Ovary (tissue), 9 donors: ENCODE measurements around the gene SFTPB. TPM values are rescaled to one million over a fixed set of nuclear protein-coding genes. Genes with fewer than 3 reads are reported as not detected.

ENCODE experiments used
- DNase-seq, 5 donors: peaks; one replicate each; pipeline ENCODE4 v3.0.0-alpha.2; 2019 to 2020
- H3K27ac ChIP-seq, 2 donors: fragments of 200-600 bp; one replicate each; pipeline versions ENCODE4 v1.5.1 to v1.8.0; 2019 to 2022
- H3K27me3 ChIP-seq: fragments of 200-600 bp; one replicate; pipeline ENCODE4 v1.8.0; 2022
- H3K36me3 ChIP-seq: fragments of 200-600 bp; sonication (generic); one replicate; pipeline ENCODE4 v1.5.1; 2019
- H3K4me1 ChIP-seq: one replicate; pipeline ENCODE4 v1.8.1; 2013; ENCODE audit warnings: mild to moderate bottlenecking, moderate library complexity; ENCODE audit not compliant: insufficient read depth
- H3K4me3 ChIP-seq: fragments of 200-600 bp; sonication (generic); one replicate; pipeline ENCODE4 v1.5.1; 2017
- H3K9me3 ChIP-seq, 2 donors: fragments of 200-600 bp in 1 of 2; sonication (generic) in 1 of 2; one replicate each; pipeline versions ENCODE4 v1.5.1 to v1.8.1; 2013 to 2019; ENCODE audit warnings: mild to moderate bottlenecking in 1 of 2, moderate library complexity in 1 of 2
- CTCF ChIP-seq, 3 donors: fragments of 450-650 bp in 2 of 3; fragments of 200-600 bp in 1 of 3; IDR thresholded peaks; one replicate each; pipeline versions ENCODE4 v1.5.1 to v1.8.0; 2016 to 2022; ENCODE audit warnings: antibody characterized with exemption in 3 of 3, mild to moderate bottlenecking in 1 of 3
- EP300 ChIP-seq: sonication (generic); formaldehyde crosslinking; IDR thresholded peaks from one replicate; pipeline ENCODE4 v1.6.1; 2017; ENCODE audit warnings: antibody characterized with exemption
- POLR2A ChIP-seq: fragments of 450-650 bp; IDR thresholded peaks from one replicate; pipeline ENCODE4 v1.6.1; 2017; ENCODE audit warnings: antibody characterized with exemption, mild to moderate bottlenecking, moderate library complexity
- WGBS, 3 donors: extraction: QIAGEN DNeasy Blood & Tissue Kit in 1 of 3; methylation state at CpG; one replicate each; pipeline versions ENCODE4 v1.1.5 to v1.1.7; 2013 to 2017; 5-methylcytosine and 5-hydroxymethylcytosine counted together
- intact Hi-C, 4 donors: fragments of 100-400 bp; cut with DNase I; formaldehyde crosslinking; loops; one replicate each; pipeline versions ENCODE4 v1.11.0 to v1.15.1; 2022 to 2023
- polyA plus RNA-seq, 2 donors: library from polyadenylated mRNA; stranded (reverse); fragments of 200-250 nt in 1 of 2; fragments of 350-450 nt in 1 of 2; fragmentation: Illumina TruSeq in 1 of 2; extraction: RNeasy Lipid Tissue Mini Kit (QIAGEN cat#74804) in 1 of 2; gene quantifications; one replicate each; pipeline ENCODE4 v1.2.3, GENCODE V29; 2013 to 2014
- total RNA-seq, 7 donors: library from RNA; depleted of rRNA in 2 of 7; stranded (reverse); fragments of >200 nt in 2 of 7; fragmentation: NEBNext Ultra II Directional in 3 of 7; extraction: Animal tissue kit (Norgen Biotek cat#: 25700) in 3 of 7; gene quantifications; one replicate each; pipeline versions ENCODE4 v1.1.0 to v1.2.4, GENCODE V29; 2016 to 2023
- donor health status: DM: no; HTN: no; CAD: no; lungs with moderate emphysema.
- donor health status: DM: no; HTN: no; CAD: no.
- donor health status: Bipolar disorder and iron deficiency.
- donor health status: DM: yes; HTN: yes; CAD: no.
- donor health status: DM: no; HTN: no; CAD: no.
- donor health status: DM: yes; HTN: yes; CAD: no.

The SFTPB gene
- total and polyA plus RNA-seq, 9 donors = 0.27 to 15.4 (median 1.0) TPM; not detected in 2

DNA sequence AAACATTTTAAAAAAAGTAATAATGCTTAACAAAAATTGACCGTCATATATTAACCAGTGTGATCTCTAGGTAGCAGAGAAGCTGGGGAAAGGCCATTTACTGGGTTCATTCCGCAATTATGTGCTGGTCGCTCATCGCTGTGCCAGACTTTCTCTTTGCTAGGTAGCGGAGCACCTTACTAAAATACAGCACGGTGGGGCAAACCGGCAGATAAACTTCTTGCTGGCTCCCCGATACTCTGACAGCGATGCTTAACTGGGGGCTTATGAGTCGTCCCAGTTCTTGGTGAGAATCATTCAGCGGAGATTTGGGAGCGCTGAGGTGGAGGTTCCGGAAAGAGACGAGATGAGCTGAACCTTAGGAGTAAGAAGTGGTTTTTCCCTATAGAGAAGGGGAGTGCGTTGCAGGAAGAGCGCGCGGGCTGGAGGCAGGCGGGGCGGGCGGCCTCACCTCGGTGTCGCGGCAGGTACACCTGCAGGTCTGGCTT is 56.7 kb downstream of the SFTPB start:
- no peaks in the 10 kb centered on the region for H3K9me3 ChIP-seq
- H3K36me3 ChIP-seq = no peaks in the 10 kb centered on the region
- H3K4me1 ChIP-seq = peaks cover 2% of the 10 kb centered on the region
- DNase-seq = no peak
- H3K4me3 ChIP-seq = peak overlapping the region; percentile 73
- no peaks in the 10 kb centered on the region for H3K27me3 ChIP-seq
- 3 to 5% (median 4%) methylated on average over 23 to 24 of the region's 24 CpGs for WGBS, 3 donors
- no peak for TF ChIP-seq POLR2A
- TF ChIP-seq CTCF (IDR thresholded peaks at IDR 0.05) = no peak
- TF ChIP-seq EP300 = no peak
- intact Hi-C loops = no loop called here
- H3K27ac ChIP-seq = peak overlapping the region; percentile 61 to 77

Other genes starting within 250 kb of the SFTPB start
- gene SH2D6, start 249.5 kb downstream of the SFTPB start, total RNA-seq = 1 to 10 TPM in 1 of 7 donors, under 1 TPM in 2, not detected in 4; 0.35 to 1.9 (median 0.48) TPM
- gene SH2D6, start 249.5 kb downstream of the SFTPB start, polyA plus RNA-seq = under 1 TPM in 1 of 2 donors, not detected in 1; 0.12 TPM
- 100 to 1,000 TPM; 128 to 766 (median 228) TPM for gene MAT2A, start 129.0 kb downstream of the SFTPB start, total RNA-seq
- 100 to 1,000 TPM in 1 of 2 donors, 10 to 100 TPM in 1; 70.8 to 224 TPM for gene MAT2A, start 129.0 kb downstream of the SFTPB start, polyA plus RNA-seq
- 10 to 100 TPM; 23.8 to 35.5 (median 33.9) TPM for gene GGCX, start 106.7 kb downstream of the SFTPB start, total RNA-seq
- 10 to 100 TPM; 14.2 to 33.3 TPM for gene GGCX, start 106.7 kb downstream of the SFTPB start, polyA plus RNA-seq
- 10 to 100 TPM in 5 of 7 donors, 1 to 10 TPM in 2; 5.9 to 58.4 (median 14.0) TPM for gene VAMP8, start 90.6 kb downstream of the SFTPB start, total RNA-seq
- 10 to 100 TPM; 25.5 to 54.3 TPM for gene VAMP8, start 90.6 kb downstream of the SFTPB start, polyA plus RNA-seq
- 10 to 100 TPM; 25.6 to 59.1 (median 48.5) TPM for gene VAMP5, start 83.8 kb downstream of the SFTPB start, total RNA-seq
- gene VAMP5, start 83.8 kb downstream of the SFTPB start, polyA plus RNA-seq = 10 to 100 TPM; 35.7 to 99.5 TPM
- gene RNF181, start 72.5 kb downstream of the SFTPB start, total RNA-seq = 100 to 1,000 TPM in 1 of 7 donors, 10 to 100 TPM in 6; 61.1 to 108 (median 93.3) TPM
- 100 to 1,000 TPM; 123 to 148 TPM for gene RNF181, start 72.5 kb downstream of the SFTPB start, polyA plus RNA-seq
- 10 to 100 TPM; 12.5 to 27.1 (median 18.6) TPM for gene TMEM150A, start 65.5 kb downstream of the SFTPB start, total RNA-seq
- gene TMEM150A, start 65.5 kb downstream of the SFTPB start, polyA plus RNA-seq = 10 to 100 TPM in 1 of 2 donors, 1 to 10 TPM in 1; 7.0 to 17.8 TPM
- gene C2orf68, start 56.1 kb downstream of the SFTPB start, total RNA-seq = 10 to 100 TPM; 14.6 to 45.4 (median 35.5) TPM
- 10 to 100 TPM; 22.1 to 31.5 TPM for gene C2orf68, start 56.1 kb downstream of the SFTPB start, polyA plus RNA-seq
- gene USP39, start 52.0 kb downstream of the SFTPB start, total RNA-seq = 10 to 100 TPM; 37.6 to 60.0 (median 42.2) TPM
- gene USP39, start 52.0 kb downstream of the SFTPB start, polyA plus RNA-seq = 10 to 100 TPM; 37.6 to 52.6 TPM
- gene GNLY, start 26.2 kb upstream of the SFTPB start, total RNA-seq = 1 to 10 TPM in 5 of 7 donors, under 1 TPM in 2; 0.46 to 5.1 (median 1.1) TPM
- gene GNLY, start 26.2 kb upstream of the SFTPB start, polyA plus RNA-seq = 10 to 100 TPM in 1 of 2 donors, under 1 TPM in 1; 0.67 to 10.8 TPM
- gene ATOH8, start 85.8 kb upstream of the SFTPB start, total RNA-seq = 10 to 100 TPM; 10.7 to 37.7 (median 29.6) TPM
- 10 to 100 TPM in 1 of 2 donors, 1 to 10 TPM in 1; 9.4 to 37.3 TPM for gene ATOH8, start 85.8 kb upstream of the SFTPB start, polyA plus RNA-seq
- gene ST3GAL5, start 220.8 kb upstream of the SFTPB start, total RNA-seq = 10 to 100 TPM; 12.8 to 52.7 (median 22.2) TPM
- gene ST3GAL5, start 220.8 kb upstream of the SFTPB start, polyA plus RNA-seq = 10 to 100 TPM; 11.6 to 31.1 TPM